Activated T-helper 2 cell treated with anti-CD3 and anti-CD28 coated beads, Interferon-gamma antibody, Interleukin-2, Interleukin-4, amounts not matched to agents 10 μg/mL and 5 μg/mL and 100 μg/mL, durations not matched to agents 14 hours and 24 hours and 36 hours (primary cell): ENCODE results near the gene SLC16A3. TPM values are rescaled to one million over a fixed set of nuclear protein-coding genes. Genes with fewer than 3 reads are reported as not detected.
A peak's percentile ranks its signal among the peaks of the same experiment; 100 is the strongest.
"Not testable (repeated sequence)": the region's sequence is repeated elsewhere in the genome, so short reads cannot be mapped to it uniquely, and the experiment has no call there.

Experiments
- DNase-seq: peaks from one replicate; pipeline ENCODE4 v3.0.0; 2021; ENCODE audit warnings: low spot score
- H3K27ac Mint-ChIP-seq: one replicate; pipeline ENCODE4 v1.8.0; 2021; ENCODE audit warnings: mixed read lengths
- H3K27me3 Mint-ChIP-seq: one replicate; pipeline ENCODE4 v1.8.0; 2021; ENCODE audit warnings: low read depth, mixed read lengths
- H3K36me3 Mint-ChIP-seq: one replicate; pipeline ENCODE4 v1.8.0; 2021; ENCODE audit warnings: low read depth, mixed read lengths
- H3K4me1 Mint-ChIP-seq: one replicate; pipeline ENCODE4 v1.8.0; 2021; ENCODE audit warnings: low read depth, mixed read lengths
- H3K4me3 Mint-ChIP-seq: one replicate; pipeline ENCODE4 v1.8.0; 2021; ENCODE audit warnings: low read depth, mild to moderate bottlenecking, moderate library complexity, mixed read lengths
- H3K9me3 Mint-ChIP-seq: one replicate; pipeline ENCODE4 v1.8.0; 2021; ENCODE audit warnings: mixed read lengths
- intact Hi-C: fragments of 100-400 bp; cut with micrococcal nuclease; formaldehyde crosslinking; loops from one replicate; pipeline ENCODE4 v1.15.1; 2023
- total RNA-seq: library from RNA; stranded (reverse); gene quantifications from 2 replicates; pipeline ENCODE4 v1.2.3, GENCODE V29; 2022

The SLC16A3 gene
- 187 and 200 TPM in 2 replicates for total RNA-seq

GRCh38 chr17:82228842-82229697 is at the start of gene SLC16A3:
TSS of gene SLC16A3 (plus strand) at chr17:82229042. CDS start at chr17:82236009, 6,967 bp downstream.
- H3K9me3 Mint-ChIP-seq = no peaks in the 10 kb centered on the region
- H3K4me3 Mint-ChIP-seq = peak within 1 kb of the TSS; percentile 95
- H3K27me3 Mint-ChIP-seq = no peaks in the 10 kb centered on the region
- peak within 1 kb of the TSS; percentile 85 for H3K27ac Mint-ChIP-seq
- H3K4me1 Mint-ChIP-seq = peaks cover 8% of the 10 kb centered on the region
- DNase-seq = peak; percentile 67
- intact Hi-C loops = loop anchor here (2.0 kb wide), 1 partner anchor 16 kb away; the partner anchor contains the start of gene CCDC57
- peaks cover 9% of the 10 kb centered on the region for H3K36me3 Mint-ChIP-seq

GRCh38 chr17:82179412-82179811 is 49.4 kb upstream of the SLC16A3 start:
- Mint-ChIP-seq H3K4me1 (no peaks in the 10 kb centered on the region), H3K4me3 (no peak overlapping the region), H3K27me3 (no peaks in the 10 kb centered on the region), H3K27ac (no peak overlapping the region), H3K36me3 (peaks cover 10% of the 10 kb centered on the region), H3K9me3 (no peaks in the 10 kb centered on the region)
- intact Hi-C loops = no loop called here
- DNase-seq = no peak

- no peaks in the 10 kb centered on the region for H3K27me3 Mint-ChIP-seq
- DNase-seq = no peak
- no peaks in the 10 kb centered on the region for H3K4me1 Mint-ChIP-seq
- H3K4me3 Mint-ChIP-seq = no peak overlapping the region
- peaks cover 10% of the 10 kb centered on the region for H3K36me3 Mint-ChIP-seq
- intact Hi-C loops = no loop called here
- no peaks in the 10 kb centered on the region for H3K9me3 Mint-ChIP-seq
- no peak overlapping the region for H3K27ac Mint-ChIP-seq
Observed at GRCh38 chr17:82179946-82180475, 48.8 kb upstream of the SLC16A3 start.

GRCh38 chr17:82180776-82181528 is 47.9 kb upstream of the SLC16A3 start:
- no peak for DNase-seq
- H3K36me3 Mint-ChIP-seq = peaks cover 12% of the 10 kb centered on the region
- H3K27ac Mint-ChIP-seq = no peak overlapping the region
- H3K4me1 Mint-ChIP-seq = no peaks in the 10 kb centered on the region
- no peaks in the 10 kb centered on the region for H3K27me3 Mint-ChIP-seq
- H3K9me3 Mint-ChIP-seq = no peaks in the 10 kb centered on the region
- intact Hi-C loops = no loop called here
- H3K4me3 Mint-ChIP-seq = no peak overlapping the region

- Mint-ChIP-seq H3K4me3 (no peak overlapping the region), H3K36me3 (peaks cover 17% of the 10 kb centered on the region), H3K27me3 (no peaks in the 10 kb centered on the region), H3K9me3 (no peaks in the 10 kb centered on the region), H3K4me1 (no peaks in the 10 kb centered on the region), H3K27ac (no peak overlapping the region)
- DNase-seq = no peak
- intact Hi-C loops = no loop called here
Observed at GRCh38 chr17:82184761-82185160, 44.1 kb upstream of the SLC16A3 start.

GRCh38 chr17:82186221-82186620 is 42.6 kb upstream of the SLC16A3 start:
- intact Hi-C loops = no loop called here
- H3K36me3 Mint-ChIP-seq = peaks cover 17% of the 10 kb centered on the region
- H3K4me1 Mint-ChIP-seq = no peaks in the 10 kb centered on the region
- H3K27ac Mint-ChIP-seq = no peak overlapping the region
- DNase-seq = no peak
- H3K9me3 Mint-ChIP-seq = no peaks in the 10 kb centered on the region
- H3K4me3 Mint-ChIP-seq = no peak overlapping the region
- no peaks in the 10 kb centered on the region for H3K27me3 Mint-ChIP-seq

GRCh38 chr17:82187500-82187899 is 41.3 kb upstream of the SLC16A3 start:
- intact Hi-C loops = no loop called here
- no peak overlapping the region for H3K27ac Mint-ChIP-seq
- H3K4me3 Mint-ChIP-seq = no peak overlapping the region
- H3K9me3 Mint-ChIP-seq = no peaks in the 10 kb centered on the region
- H3K27me3 Mint-ChIP-seq = no peaks in the 10 kb centered on the region
- H3K4me1 Mint-ChIP-seq = no peaks in the 10 kb centered on the region
- no peak for DNase-seq
- H3K36me3 Mint-ChIP-seq = peaks cover 14% of the 10 kb centered on the region

GRCh38 chr17:82188001-82188961 is 40.6 kb upstream of the SLC16A3 start:
- H3K27me3 Mint-ChIP-seq = no peaks in the 10 kb centered on the region
- H3K4me1 Mint-ChIP-seq = no peaks in the 10 kb centered on the region
- H3K27ac Mint-ChIP-seq = no peak overlapping the region
- peaks cover 19% of the 10 kb centered on the region for H3K36me3 Mint-ChIP-seq
- intact Hi-C loops = no loop called here
- no peaks in the 10 kb centered on the region for H3K9me3 Mint-ChIP-seq
- DNase-seq = no peak
- no peak overlapping the region for H3K4me3 Mint-ChIP-seq

GRCh38 chr17:82193050-82193449 is 35.8 kb upstream of the SLC16A3 start:
- peaks cover 15% of the 10 kb centered on the region for H3K4me1 Mint-ChIP-seq
- H3K36me3 Mint-ChIP-seq = peaks cover 36% of the 10 kb centered on the region
- DNase-seq, H3K4me3 Mint-ChIP-seq, H3K9me3 Mint-ChIP-seq, H3K27ac Mint-ChIP-seq, H3K27me3 Mint-ChIP-seq, intact Hi-C loops: not testable (repeated sequence)

- intact Hi-C loops = no loop called here
- no peak for DNase-seq
- H3K9me3 Mint-ChIP-seq = no peaks in the 10 kb centered on the region
- peaks cover 20% of the 10 kb centered on the region for H3K4me1 Mint-ChIP-seq
- H3K27me3 Mint-ChIP-seq = no peaks in the 10 kb centered on the region
- no peak overlapping the region for H3K4me3 Mint-ChIP-seq
- H3K27ac Mint-ChIP-seq = no peak overlapping the region
- H3K36me3 Mint-ChIP-seq = peaks cover 41% of the 10 kb centered on the region
Observed at GRCh38 chr17:82193520-82194220, 35.2 kb upstream of the SLC16A3 start.

GRCh38 chr17:82194765-82195164 is 34.1 kb upstream of the SLC16A3 start:
- Mint-ChIP-seq H3K4me1 (peaks cover 26% of the 10 kb centered on the region), H3K4me3 (no peak overlapping the region), H3K9me3 (no peaks in the 10 kb centered on the region), H3K27ac (no peak overlapping the region), H3K27me3 (no peaks in the 10 kb centered on the region), H3K36me3 (peaks cover 44% of the 10 kb centered on the region)
- DNase-seq = no peak
- intact Hi-C loops = no loop called here
